SK-N-MC (cell line): ENCODE data around the gene DCN.

Experiments
- EZH2 ChIP-seq: fragments of 200-600 bp; sonication (generic); IDR thresholded peaks from one replicate; pipeline ENCODE4 v1.6.1; 2017; ENCODE audit warnings: antibody characterized with exemption
- FOXP2 ChIP-seq: optimal IDR thresholded peaks from 2 replicates; pipeline ENCODE3; 2011; ENCODE audit warnings: mild to moderate bottlenecking, moderate library complexity; ENCODE audit not compliant: insufficient read depth; ENCODE audit errors: extremely low read length, control extremely low read depth
- POLR2AphosphoS5 ChIP-seq: IDR thresholded peaks from 2 replicates; pipeline ENCODE4 v1.6.1; 2012; ENCODE audit warnings: mild to moderate bottlenecking, low read depth, low read length, borderline replicate concordance

DNA sequence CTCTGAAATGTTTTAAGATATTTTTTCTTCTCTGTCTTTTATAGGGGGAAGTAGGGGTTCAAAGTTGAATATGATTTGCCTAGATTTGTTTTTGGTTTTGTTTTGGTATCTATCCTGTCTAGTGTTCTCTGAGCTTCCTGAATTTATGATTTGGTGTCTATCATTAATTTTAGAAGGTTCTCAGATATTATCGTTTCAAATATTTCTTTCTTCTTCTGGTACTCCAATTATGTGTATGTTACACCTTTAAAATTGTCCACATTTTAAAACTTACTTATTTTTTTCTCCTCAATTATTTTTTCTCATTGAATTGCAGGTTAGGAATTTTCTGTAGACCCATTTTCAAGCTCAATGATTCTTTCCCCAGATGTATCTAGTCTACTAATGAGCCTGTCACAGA, 13.8 kb upstream of the DCN start:
- TF ChIP-seq EZH2 (no peak), POLR2AphosphoS5 (no peak), FOXP2 (no peak)
